ENCODE results near the gene APBB1.

APBB1 gene

DNA sequence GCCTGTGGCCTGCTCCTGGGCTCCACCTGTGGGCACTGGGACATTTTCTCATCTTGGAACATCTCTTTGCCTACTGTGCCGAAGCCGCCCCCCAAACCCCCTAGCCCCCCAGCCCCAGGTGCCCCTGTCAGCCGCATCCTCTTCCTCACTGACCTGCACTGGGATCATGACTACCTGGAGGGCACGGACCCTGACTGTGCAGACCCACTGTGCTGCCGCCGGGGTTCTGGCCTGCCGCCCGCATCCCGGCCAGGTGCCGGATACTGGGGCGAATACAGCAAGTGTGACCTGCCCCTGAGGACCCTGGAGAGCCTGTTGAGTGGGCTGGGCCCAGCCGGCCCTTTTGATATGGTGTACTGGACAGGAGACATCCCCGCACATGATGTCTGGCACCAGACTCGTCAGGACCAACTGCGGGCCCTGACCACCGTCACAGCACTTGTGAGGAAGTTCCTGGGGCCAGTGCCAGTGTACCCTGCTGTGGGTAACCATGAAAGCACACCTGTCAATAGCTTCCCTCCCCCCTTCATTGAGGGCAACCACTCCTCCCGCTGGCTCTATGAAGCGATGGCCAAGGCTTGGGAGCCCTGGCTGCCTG, 27.3 kb downstream of the APBB1 start:
- no peak for DNase-seq (ENCODE audit: low read depth in 3 of 3, low spot score in 1 of 3)

DNA sequence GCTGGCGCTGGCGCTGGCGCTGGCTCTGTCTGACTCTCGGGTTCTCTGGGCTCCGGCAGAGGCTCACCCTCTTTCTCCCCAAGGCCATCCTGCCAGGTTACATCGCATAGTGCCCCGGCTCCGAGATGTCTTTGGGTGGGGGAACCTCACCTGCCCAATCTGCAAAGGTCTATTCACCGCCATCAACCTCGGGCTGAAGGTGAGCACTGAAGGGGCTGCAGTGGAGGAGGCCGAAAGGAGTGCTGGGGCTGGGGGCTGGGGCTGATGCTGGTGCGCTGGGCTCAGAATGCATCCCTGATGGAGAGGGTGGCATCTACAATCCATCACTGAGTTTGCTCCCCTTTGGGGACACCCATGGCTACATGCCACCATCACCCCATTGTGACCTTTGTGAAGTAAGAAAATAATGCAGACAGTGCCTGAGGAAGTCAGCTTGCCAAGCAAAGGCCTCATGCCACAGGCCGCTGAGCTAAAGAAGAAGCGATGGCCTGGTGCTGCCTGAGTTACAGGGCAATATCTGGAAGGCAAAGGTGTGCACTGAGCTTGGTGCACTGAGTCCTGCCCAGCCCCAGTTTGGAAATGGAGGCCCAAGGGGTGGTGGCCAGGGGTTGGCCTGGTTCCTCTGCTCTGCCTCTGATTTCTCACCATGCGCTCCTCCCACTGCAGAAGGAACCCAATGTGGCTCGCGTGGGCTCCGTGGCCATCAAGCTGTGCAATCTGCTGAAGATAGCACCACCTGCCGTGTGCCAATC, 28.0 kb downstream of the APBB1 start:
- no peak for DNase-seq (ENCODE audit: low read depth in 3 of 3, low spot score in 1 of 3)

DNA sequence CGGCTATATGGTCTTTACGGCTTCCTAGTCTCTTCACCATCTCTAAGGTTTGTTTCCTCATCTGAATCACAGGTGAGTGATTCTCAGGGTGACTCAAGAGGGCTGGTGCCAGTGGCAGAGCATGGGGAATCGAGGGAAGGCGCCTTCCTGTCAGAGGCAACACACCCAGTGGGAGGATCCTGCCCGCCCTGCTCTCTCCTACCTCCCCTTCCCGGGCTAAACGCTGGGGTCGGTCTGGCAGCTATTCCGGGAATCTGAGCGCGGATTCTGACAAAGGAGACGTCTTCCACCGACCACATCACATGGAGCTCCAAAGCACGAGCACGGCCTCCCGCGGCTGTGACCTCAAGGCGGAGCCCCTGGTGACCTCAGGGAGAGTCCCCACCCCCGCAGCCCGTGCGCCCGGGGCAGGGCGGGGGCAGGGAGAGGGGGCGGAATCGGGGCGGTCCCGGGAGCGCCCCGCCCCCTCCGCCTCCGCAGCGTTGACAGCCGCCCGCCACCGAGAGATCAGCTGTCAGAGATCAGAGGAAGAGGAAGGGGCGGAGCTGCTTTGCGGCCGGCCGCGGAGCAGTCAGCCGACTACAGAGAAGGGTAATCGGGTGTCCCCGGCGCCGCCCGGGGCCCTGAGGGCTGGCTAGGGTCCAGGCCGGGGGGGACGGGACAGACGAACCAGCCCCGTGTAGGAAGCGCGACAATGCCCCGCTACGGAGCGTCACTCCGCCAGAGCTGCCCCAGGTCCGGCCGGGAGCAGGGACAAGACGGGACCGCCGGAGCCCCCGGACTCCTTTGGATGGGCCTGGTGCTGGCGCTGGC, 28.8 kb downstream of the APBB1 start, which contains the start of gene SMPD1:
Gene SMPD1, plus strand, starts transcription at position 570 of the 813 bp plus-strand sequence. Its CDS starts 125 bp downstream, at position 695.
- peak; percentile 78 to 92 (median 92) for DNase-seq (ENCODE audit: low read depth in 3 of 3, low spot score in 1 of 3)

DNA sequence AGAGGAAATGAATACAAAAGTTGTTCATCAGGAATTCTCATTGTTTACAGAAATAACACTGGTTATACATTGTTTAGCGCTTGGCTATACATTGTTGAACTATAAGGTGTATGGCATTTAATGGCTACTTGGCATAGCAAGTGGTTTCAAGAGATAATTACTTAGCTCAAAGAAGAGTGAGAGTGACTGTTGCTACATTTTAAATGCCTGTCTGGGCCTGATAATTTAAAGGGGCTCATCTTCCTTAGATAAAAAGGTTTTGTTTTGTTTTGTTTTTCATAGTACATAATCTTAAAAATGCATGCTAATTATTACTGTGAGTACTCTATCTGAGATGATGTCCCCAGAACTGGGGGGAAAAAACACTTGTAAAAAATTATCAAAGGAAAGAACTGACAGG, 30.1 kb downstream of the APBB1 start:
- DNase-seq (ENCODE audit: low read depth in 3 of 3, low spot score in 1 of 3) = no peak

DNA sequence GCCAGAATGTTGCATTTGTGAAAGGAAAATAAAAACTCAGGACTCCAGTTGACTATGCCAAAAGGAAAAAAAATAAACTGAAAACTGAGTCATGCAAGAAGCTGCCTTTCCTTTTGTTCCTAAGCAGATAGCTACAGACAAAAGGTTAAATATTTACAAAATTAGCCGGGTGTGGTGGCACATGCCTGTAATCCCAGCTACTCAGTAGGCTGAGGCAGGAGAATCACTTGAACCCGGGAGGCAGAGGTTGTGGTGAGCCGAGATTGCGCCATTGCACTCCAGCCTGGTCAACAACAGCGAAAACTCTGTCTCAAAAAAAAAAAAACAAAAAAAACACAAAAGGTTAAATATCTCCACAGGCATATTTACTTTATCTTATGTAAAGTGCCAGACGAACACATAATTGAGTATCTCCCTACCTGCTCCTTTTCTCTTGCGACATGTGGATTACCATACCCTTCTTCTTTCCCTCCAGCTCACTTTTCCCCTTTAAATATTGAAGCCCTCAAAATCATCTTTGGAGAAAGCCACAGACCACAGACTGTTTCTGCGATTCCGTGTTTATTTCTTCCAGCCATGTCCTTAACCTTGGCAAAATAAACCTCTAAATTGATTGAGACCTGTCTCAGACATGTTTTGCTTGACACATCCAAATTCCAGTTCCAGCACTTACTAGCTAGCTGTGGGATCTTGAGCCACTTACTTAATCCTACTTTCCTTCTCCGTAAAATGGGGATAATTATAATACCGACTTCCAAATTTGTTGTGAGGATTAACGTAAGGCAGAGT, 30.9 kb downstream of the APBB1 start:
- DNase-seq (ENCODE audit: low read depth in 3 of 3, low spot score in 1 of 3) = no peak

DNA sequence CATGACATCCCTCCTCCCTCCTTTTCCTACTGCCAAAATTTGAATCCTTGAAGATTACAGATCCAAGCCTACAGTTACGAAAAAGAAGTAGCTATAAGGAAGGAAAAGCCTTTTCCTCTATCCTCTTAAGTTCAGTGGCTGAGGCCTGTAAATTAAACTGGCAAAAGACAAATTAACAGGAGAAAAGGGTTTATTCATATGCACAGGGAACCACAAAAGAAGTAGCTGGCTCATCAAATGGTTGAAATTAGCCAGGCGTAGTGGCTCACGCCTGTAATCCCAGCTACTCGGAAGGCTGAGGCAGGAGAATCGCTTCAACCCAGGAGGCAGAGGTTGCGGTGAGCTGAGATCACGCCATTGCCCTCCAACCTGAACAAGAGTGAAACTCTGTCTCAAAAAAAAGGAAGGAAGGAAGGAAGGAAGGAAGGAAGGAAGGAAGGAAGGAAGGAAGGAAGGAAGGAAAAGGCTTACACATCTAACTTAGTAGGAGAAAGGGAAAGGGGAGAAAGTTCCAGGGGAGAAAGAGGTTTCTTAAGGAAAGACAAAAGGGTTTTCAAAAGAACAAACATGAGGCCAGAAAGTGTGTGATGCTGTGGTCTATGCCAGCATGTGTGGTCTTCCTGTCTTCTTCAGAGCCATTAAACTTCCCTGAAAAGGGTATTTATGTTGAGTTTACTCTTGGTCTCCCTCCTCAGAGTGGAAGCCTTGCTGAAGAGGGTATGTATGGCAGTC, 33.7 kb downstream of the APBB1 start:
- no peak for DNase-seq (ENCODE audit: low read depth in 3 of 3, low spot score in 1 of 3)

DNA sequence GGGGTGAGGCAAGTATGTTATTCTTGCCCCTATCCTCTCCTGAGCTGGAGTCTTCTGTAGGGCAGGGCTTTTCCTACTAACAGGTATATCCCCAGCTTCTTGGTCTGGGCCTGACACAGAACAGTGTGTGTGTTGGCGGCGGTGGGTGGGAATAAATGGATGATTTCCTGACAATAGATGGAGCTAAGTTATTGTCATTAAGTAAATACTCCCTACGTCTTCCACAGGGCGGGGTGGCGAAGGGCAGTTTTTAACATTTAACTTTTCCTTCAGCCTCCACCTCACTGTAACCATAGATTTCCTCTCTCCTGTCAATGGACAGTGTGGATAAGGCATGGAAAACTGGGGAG, 40.3 kb downstream of the APBB1 start:
- DNase-seq (ENCODE audit: low read depth in 3 of 3, low spot score in 1 of 3) = no peak

DNA sequence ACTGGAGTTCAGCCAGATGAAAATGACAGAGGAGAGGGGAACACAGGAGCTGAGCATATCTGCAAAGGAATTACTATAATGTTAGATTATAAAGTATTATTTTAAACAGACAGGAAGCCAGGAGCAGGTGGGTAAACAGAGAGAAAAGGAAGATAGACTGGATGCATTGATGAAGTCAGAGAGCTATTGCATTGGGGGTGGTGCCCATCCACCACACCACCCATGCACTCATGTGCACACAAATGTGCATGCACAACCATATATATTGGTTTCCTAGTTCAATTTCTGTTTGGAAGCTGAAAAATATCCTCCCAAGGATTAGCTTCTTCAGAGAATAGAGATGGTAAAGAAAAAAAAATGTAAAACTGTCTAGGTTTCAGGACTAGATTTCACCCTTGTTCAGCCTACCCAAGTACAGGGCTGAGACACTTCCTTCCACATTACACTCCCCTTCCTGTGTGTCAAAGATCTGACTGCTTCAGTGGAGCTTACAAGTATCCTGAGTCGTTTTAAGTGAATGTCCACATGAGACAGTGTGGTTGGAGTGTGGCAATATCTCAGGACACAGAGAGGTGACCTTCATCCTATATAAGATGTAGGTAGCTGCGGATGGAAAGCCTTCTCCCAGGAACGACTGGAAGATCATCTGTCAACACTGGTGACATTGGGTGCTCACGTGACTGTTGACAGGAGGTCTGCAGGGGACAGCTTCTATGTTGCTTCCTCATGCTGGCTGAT, 40.8 kb downstream of the APBB1 start:
- DNase-seq (ENCODE audit: low read depth in 3 of 3, low spot score in 1 of 3) = no peak

DNA sequence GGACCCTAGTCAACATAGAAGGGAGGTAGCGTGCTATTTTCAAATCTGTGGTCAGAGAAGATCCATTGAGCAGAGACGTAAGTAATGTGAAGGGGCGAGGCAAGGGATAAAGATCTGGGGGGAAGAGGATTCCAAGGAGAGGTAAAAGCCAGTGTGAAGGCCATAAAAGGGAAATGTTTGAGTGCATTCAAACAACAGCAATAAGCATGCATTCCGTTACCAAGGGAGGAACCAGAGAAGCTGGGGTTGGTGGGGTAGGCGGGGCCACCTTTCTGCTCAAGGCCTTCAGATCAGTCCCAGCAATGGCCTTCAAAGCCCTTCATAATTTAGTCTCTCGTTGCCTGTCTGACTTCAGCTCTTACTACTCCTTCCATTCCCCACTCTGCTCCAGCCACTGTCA, 47.1 kb downstream of the APBB1 start:
- no peak for DNase-seq (ENCODE audit: low read depth in 3 of 3, low spot score in 1 of 3)

DNA sequence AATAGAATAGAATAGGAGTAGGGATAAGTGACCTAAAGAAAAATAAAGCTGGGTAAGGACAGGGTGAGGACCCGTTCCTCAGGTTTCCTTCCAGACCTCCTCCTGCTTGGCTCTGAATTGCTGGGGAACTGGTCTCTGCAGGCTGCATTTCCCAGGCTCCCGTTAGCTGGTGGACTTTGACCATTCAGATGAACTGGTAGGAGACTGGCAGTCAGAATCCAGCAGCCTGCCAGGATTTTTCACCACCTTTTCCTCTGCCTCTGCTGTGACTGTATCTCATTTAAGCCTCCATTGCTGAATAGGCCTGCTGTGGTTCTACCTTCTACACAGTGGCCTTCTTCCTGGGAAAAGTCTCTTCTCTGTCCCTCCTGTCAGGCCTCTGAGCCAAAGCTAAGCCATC, 53.2 kb downstream of the APBB1 start:
- no peak for DNase-seq (ENCODE audit: low read depth in 3 of 3, low spot score in 1 of 3)

DNA sequence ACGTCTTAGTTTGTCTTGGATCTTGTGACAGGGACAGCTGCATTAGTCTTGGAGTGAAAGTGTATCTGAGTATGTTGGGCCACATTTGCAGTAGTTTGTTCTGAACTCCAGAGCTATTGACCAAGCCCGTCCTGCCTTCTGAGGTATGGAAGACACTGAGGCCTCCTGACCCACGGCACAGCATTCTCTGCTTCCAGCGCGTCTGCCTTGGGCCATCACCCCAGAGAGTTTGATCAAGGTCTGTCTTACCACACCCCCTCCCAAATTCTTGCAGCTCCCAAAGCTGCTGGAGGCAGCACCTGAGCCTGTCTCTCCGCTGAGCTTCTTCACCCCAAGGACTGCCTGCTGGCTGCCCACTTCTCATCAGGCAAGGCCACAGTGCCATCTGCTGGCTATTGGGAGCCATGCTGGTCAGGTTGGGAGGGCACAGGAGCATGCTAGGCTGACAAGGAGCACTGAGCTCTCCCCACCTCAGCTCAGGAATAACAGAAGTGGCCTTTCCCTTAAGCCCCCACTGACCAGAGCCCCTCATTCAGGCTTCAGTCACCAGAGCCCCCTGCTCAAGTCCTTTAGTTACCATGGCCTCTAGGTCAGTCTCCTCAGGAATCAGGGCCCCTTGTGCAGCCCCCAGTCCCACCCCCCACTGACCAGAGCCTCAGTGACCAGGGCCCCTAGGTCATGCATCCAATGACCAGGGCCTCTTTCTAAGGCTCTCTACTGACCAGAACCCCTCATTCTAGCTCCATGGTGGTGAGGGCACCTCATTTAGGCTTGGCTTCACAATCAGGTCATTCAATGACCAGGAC, 55.8 kb downstream of the APBB1 start:
- DNase-seq (ENCODE audit: low read depth in 3 of 3, low spot score in 1 of 3) = peak in 2 of 3 donors; percentile 25 to 46

DNA sequence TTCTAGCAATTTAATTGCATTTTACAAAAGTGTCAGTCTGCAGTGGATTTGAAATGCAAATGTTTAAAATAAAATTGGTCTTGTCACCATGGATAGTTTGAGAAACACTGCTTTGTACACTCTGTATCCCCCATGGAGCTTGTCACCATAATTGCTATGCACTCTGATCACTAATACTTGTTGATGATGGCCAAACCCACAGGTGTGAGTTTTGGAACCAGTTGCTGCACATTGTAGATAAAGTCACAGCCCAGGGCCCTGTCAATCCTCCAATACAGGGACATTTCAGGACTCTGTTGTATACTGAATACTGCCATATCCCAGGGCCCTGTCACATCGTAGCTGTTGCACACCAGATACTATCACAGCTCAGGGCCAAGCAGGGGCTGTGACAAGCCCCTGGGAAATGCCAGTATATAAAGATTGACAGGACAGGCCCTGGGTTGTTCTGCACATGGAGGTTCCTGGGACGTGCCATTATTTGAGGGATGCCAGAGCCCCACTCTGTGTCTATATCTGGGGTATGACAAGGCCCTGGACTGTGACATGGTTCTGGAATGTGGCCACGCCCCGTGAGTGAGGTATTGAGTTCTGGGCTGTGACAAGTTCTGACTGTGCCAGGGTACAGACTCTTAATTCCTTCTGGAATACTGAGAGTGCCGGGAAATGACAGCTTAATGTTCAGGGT, 56.6 kb downstream of the APBB1 start:
- no peak for DNase-seq (ENCODE audit: low read depth in 3 of 3, low spot score in 1 of 3)

DNA sequence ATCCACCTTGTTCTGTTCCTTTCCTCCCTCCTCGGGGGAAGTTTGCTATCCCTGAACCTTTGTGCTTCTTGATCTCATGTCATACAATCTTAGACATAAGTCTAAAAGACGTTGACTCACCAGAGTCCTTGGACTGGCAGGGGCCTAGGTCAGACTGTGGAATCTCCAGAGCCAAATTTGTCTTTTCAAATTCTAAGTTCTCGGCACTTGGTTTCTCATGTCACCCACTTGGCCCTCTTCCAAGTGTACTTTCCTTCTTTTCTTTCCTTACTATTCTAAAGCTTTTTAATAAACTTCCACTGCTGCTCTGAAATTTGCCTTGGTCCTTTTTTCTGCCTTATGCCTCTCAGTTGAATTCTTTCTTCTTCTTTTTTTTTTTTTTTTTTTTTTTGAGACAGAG, 58.7 kb downstream of the APBB1 start:
- DNase-seq (ENCODE audit: low read depth in 3 of 3, low spot score in 1 of 3) = no peak

DNA sequence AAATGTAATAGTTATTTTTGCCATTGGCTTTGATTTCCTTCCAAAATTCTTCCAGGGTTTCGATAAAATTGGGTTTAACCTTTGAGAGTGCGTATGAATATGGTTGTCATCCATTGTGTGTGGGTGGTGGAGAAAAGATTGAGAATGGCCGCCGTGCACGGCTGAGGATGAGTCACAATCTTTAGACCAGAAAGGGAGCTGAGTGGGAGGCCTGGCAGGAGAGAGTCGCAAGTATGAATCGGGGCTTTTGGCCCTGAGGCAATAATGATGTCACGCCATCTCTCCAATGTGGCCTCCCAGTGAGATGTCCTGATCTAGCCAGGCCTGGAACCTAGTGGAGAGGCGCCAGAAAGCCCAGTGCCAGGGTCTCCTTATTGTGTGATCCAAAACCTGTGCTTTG, 61.7 kb downstream of the APBB1 start:
- no peak for DNase-seq (ENCODE audit: low read depth in 3 of 3, low spot score in 1 of 3)

DNA sequence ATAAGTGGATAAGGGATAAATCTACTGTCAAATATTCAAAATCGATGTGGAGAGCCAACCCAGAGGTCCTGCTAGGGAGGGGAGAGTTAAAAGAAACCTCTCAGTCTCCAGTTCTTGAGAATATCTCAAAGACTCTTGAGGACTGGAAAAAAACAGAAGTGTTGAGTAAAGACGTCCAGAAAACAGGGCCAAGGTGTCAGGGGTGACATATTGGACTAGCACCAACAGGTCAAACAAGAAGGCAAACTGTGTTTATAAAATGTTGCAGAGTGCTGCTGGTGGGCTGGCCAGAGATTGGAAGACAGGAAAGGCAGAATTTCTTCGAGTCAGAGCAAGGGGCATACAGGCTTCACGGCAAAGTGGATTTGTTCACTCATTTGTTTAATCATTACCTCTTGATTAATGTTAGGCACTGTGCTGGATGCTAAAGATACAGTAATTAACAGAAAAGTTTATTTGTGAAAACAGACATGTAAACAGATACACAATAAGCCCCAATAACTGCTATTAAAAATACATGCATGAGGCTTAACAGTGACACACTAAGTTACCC, 62.3 kb downstream of the APBB1 start:
- no peak for DNase-seq (ENCODE audit: low read depth in 3 of 3, low spot score in 1 of 3)

DNA sequence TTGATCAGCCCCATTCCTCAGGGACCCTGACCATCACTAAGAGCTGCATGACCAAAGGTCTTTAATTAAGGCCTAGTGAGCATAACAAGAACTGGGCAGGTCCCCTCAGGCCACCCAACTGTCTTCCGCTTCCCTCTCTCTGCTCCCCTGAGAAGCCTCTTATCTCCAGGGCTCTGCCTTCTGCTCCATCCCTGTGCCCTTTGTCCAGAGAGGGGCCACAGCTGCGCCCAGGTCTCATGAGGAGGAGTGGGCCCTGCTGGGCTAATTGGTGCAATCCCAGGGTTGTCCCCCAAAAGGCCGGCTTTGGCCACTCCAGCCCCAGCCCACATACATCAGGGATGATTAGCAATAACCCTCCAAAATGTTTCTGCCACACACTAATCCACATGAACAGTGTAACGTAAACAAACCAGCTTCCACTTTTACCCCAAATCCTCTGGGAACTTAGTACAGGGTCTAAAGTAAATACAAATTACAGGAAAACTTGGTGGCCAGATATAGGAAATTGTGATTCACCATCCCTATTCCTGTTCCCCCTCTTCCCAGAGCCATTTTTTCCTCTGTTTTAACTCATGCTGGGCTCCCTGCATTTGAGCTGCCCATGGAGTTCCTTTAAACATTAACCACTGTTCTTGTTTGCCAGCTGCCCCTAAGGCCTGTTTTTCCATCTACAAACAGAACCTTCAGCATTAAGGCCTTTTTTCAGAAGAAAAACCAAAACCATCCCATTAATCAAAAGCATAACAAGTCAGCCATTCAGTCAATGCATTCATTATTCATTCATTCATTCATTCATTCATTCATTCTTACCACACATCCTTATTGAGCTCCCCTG, 64.0 kb downstream of the APBB1 start:
- no peak for DNase-seq (ENCODE audit: low read depth in 3 of 3, low spot score in 1 of 3)

DNA sequence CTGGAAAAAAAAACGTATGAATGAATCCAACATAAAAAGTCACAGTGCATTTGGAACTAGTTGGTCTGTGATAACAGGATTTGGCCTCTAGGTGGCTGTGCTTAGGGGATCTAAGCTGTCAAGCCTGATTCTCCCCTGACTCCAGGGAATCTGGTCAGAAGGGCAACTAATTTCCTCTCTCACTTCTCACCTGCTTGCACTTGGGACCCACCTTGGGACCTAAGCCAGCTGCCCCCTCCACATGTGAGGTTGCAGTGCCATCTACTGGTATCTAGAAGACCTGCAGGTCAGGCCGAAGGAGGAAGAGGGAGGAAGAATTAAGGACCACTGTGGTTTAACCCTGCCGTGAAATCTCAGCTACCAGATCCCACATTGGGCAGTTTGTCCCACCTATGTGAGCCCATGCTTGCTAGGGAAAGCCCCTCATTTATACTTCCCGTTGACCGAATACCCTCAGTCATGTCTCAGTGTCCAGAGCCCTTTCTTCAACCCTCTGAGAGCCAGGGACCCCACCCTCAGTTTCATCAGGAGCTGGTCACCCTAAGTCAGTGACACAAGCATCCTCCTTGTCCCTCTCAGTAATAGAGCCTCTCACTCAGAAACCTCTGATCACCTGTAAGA, 65.4 kb downstream of the APBB1 start:
- DNase-seq (ENCODE audit: low read depth in 3 of 3, low spot score in 1 of 3) = peak in 2 of 3 donors; percentile 13 to 22

Data from stimulated activated CD4-positive, alpha-beta T cell treated with anti-CD3 and anti-CD28 coated beads, TNF-alpha, amount 100 ng/mL, for 1 hour (primary cell).